ENCODE data around the gene VAMP3.
A peak's percentile ranks its signal among the peaks of the same experiment; 100 is the strongest.

The VAMP3 gene, protein sequence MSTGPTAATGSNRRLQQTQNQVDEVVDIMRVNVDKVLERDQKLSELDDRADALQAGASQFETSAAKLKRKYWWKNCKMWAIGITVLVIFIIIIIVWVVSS

DNA sequence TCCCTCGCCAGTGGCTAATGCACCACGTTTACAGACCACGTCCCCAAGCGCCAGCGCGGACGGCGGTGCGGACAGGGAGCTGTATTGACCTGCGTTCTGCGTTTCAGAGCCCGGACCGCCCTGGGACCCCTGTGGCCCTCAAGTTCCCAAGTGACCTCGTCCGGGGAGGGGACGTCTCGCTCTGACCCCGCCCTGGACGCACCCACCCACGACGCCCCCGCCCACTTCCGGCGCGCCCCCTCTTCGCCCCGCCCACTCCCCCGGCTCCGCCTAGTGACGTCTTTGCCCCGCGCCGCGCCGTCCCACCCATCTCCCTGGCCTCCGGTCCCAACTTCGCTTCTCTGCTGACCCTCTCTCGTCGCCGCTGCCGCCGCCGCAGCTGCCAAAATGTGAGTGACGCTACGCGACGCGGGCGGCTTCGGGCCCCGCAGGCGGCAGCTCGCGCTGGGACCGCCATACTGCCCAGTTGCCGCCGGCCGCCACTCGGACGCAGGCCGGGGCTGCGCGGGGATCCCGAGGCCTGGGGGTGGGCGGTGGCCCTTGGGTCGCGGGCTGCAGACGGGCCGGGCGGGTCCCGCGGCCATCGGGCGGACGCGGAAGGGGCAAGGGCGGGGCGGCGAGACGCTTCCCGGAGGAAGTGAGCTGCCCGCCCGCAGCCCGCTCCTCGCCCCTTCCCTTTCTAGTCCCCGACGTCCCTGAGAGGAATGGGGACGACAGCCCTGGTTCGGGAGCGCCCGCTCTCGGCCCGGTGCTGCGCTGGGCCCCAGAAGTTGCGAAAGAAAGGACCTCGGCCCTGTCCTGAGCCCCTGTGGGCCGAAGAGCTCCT lies at the start of gene VAMP3:
TSS of gene VAMP3 (plus strand) at position 300 of the 826 bp plus-strand sequence. CDS start at position 388, 88 bp downstream.
- peak; percentile 81 for DNase-seq (ENCODE audit: low spot score)

- DNase-seq (ENCODE audit: low spot score), result no peak
Observed at GRCh38 chr1:7721940-7722669, 49.0 kb upstream of the VAMP3 start.

- no peak for DNase-seq (ENCODE audit: low spot score)
Observed at GRCh38 chr1:7722670-7723012, 48.5 kb upstream of the VAMP3 start.

- DNase-seq (ENCODE audit: low spot score), result no peak
Observed at GRCh38 chr1:7726623-7727022, 44.5 kb upstream of the VAMP3 start.

- DNase-seq (ENCODE audit: low spot score), result no peak
Observed at GRCh38 chr1:7727809-7728471, 43.2 kb upstream of the VAMP3 start.

DNA sequence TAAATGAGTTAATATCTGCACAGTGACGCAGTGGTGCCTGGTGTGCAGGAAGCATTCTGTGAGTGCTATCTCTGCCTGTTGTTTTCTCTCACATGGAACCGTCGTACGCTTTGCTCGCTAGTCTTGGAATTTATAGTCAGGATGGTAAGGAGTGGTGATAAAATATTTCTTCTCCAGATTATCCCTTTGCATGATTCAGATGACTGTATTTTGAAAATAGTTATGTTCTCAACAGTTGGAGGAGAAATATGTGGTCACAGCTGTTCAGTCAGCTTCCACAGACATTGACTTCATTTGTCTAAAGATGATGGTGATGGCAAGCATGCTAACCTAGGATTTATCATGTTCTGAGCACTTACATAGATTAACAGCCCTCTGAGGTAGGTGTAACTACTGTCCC lies 41.3 kb upstream of the VAMP3 start:
- no peak for DNase-seq (ENCODE audit: low spot score)

GRCh38 chr1:7732331-7732730 lies 38.8 kb upstream of the VAMP3 start:
- DNase-seq (ENCODE audit: low spot score), result no peak

DNA sequence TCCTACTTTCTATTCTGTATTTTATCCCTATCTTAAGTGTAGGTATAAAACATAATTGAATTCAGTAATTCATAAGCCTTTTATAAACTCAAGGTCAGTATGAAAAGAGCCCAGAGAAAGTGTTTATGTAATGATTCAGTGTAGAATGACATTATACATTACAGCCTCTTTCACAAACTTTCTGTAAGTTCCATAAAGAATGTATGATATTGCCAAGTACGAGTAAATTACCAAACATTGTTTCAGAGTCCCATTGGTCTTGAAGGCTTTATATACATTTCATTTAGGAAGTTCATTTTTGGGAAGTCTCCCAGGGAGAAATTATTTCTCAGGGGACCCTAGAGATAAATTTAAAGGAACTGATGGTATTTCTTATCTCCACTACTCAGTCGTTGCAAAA lies 37.8 kb upstream of the VAMP3 start:
- no peak for DNase-seq (ENCODE audit: low spot score)

GRCh38 chr1:7738044-7738443 lies 33.1 kb upstream of the VAMP3 start:
- DNase-seq (ENCODE audit: low spot score), result no peak

- no peak for DNase-seq (ENCODE audit: low spot score)
Observed at GRCh38 chr1:7743346-7743745, 27.8 kb upstream of the VAMP3 start.

DNA sequence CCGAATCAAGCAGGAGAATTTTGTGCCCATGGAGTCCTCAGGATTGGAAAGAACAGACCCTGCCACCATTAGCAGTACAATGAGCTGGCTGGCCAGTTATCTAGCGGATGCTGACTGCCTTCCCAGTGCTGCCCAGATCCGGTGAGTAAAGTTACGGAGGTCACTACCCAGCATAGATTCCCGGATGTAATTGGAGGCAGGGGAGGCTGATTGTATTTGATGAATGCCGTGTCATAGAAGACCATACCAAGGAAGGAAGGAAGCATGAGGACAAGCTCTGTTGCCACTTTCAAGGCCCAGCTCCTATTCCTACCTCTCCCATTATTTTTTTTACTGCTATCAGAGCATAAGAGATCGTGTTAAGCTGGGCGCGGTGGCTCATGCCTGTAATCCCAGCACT lies 26.2 kb upstream of the VAMP3 start:
- DNase-seq (ENCODE audit: low spot score), result no peak

DNA sequence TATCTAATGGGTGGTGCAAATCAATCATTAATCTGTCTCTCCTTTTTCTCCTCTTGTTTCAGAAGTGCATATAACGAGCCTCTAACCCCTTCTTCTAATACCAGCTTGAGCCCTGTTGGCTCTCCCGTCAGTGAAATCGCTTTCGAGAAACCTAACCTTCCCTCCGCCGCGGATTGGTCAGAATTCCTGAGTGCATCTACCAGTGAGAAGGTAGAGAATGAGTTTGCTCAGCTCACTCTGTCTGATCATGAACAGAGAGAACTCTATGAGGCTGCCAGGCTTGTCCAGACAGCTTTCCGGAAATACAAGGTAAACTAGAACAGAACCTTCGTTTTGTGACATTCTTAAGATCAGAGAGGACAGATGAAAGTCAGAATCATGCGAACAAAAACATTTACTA lies 25.3 kb upstream of the VAMP3 start:
- DNase-seq (ENCODE audit: low spot score), result no peak

- no peak for DNase-seq (ENCODE audit: low spot score)
Observed at GRCh38 chr1:7747605-7748004, 23.5 kb upstream of the VAMP3 start.

GRCh38 chr1:7749126-7749525 lies 22.0 kb upstream of the VAMP3 start:
- no peak for DNase-seq (ENCODE audit: low spot score)

- DNase-seq (ENCODE audit: low spot score), result no peak
Observed at GRCh38 chr1:7751174-7751573, 19.9 kb upstream of the VAMP3 start.

DNA sequence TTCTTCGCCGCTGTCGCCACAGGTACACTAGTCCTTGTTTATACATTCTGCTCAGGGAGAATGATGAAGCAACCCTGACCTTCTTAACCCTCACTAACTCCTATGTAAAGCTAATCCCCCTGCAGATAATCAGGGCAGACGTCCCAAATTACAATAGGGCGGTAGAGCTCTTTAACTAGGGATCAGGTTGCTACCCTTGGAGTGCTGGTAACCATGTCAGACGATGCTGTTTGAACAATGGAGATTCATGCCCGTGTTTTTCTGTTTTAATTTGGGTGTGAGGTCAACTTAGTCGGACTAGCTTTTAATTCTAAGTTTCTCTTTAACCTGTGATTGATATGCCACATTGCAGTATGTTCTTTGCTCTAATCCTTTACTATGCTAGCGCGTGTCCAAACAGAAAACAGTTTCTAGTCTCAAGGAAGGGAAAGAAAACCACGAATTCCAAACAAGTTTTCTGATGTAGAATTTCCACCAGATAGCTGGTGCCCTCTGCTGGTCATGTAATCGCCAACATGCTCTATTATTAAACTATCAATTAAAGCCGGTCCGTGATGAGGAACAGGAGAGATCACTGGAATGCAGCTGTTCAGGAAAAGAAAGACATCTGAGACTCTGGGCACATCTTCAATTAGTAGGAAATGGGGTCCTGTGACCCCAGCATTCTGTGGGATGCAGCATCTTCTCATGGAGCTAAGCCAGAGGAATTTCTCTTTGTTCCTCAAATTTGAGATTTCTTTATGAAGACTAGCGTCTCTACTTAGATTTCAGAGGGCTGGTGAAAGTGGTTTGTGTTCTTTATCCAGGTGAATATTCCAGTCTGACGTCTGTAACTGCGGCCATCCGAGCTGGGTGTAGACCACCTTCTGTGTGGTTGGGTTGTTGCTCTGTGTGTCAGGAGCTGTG lies 18.3 kb upstream of the VAMP3 start:
- DNase-seq (ENCODE audit: low spot score), result peak; percentile 41

DNA sequence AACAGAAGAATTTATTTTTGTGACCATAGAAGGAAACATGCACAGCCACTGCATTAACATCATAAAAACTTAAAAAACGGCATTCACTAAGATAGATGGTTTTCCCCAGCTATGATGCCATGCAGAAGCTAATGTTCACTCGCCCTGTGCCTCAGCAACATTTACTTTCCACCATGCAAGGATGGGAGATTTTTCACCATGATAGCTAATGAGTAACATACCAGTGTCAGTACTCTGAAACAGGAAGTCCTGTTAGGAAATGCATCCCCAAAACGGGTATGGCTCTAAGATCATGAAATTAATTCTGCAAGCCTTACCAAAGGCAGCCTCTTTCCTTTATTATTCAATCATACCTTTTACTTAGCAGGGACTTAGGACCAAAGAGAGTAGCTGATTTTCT lies 17.5 kb upstream of the VAMP3 start:
- no peak for DNase-seq (ENCODE audit: low spot score)

DNA sequence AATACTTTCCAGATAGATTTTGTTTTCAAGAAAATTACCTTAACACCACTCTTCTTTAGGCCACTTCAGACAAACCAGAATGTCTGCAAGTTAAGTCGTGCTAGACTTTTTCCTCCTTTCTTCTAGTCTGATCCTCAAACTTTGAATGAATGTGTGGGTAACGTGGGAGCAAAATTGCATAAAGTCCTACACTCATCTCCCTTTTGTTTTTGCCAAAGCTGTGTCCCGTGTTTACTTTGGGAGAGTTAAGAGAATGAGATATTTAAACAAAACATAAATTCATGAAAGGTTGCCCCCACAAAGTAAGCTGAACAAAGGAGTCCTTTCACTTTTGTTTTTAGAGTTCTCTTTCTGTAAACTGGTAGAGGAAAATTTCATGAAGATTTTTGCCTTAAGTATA lies 16.9 kb upstream of the VAMP3 start:
- no peak for DNase-seq (ENCODE audit: low spot score)

GRCh38 chr1:7755448-7755847 lies 15.6 kb upstream of the VAMP3 start:
- DNase-seq (ENCODE audit: low spot score), result no peak

DNA sequence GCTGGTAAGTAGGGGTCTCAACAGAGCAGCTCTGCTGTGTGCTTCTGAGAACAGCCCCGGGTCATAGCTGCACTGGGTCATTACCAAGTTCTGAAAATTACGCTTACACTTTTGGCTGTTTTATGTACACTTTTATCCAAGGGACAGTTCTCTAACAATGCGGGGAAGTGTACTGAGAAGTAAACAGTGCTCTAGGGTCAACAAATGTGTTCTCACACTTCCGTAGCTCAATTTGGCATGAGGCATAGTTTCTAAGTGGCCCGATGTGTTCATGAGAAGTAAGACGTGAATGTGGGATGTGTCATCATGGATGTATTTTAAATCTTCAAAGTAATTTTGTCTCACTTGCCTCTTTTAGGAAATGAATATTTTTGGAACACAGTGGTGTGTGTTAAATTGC lies 10.9 kb upstream of the VAMP3 start:
- DNase-seq (ENCODE audit: low spot score), result no peak

- DNase-seq (ENCODE audit: low spot score), result no peak
Observed at GRCh38 chr1:7761103-7761502, 10.0 kb upstream of the VAMP3 start.

DNA sequence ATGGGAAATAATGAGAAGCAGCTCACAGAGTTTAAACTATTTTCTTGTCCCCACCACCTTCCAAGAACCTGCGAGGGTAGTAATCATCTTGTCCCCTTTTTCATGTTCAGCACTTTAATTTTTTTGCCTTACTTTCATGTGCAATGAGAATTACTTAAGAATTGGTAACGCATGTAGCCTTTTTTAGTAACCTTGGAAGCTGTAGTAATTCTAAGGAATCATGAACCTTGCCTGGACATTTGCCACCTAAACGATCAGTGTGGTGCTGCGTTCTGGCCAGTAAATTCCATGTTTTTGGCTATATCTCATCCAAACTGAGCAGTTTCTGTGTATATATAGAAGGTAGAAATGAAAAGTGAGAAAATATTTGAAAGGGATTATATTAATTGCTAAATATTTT lies 3.9 kb upstream of the VAMP3 start:
- no peak for DNase-seq (ENCODE audit: low spot score)
